ENCODE results near the gene RPL19. TPM values are rescaled to one million over a fixed set of nuclear protein-coding genes. Genes with fewer than 3 reads are reported as not detected.

RPL19 gene
- 1,422 to 1,472 TPM (median 1,468 TPM) in 3 replicates for total RNA-seq

- peak; percentile 53 to 81 for DNase-seq (ENCODE audit: low spot score in 2 of 2, unreplicated experiment in 2 of 2)
- Mint-ChIP-seq H3K27me3 (ENCODE audit: low read depth) (no peaks in the 10 kb centered on the region), H3K9me3 (no peaks in the 10 kb centered on the region), H3K27ac (peak within 1 kb of the TSS; percentile 100), H3K4me1 (peaks cover 38% of the 10 kb centered on the region), H3K36me3 (peaks cover 24% of the 10 kb centered on the region), H3K4me3 (peak within 1 kb of the TSS; percentile 95)
- TF ChIP-seq CTCF (IDR thresholded peaks at IDR 0.05; ENCODE audit: unreplicated experiment), result no peak
These were observed at the start of gene RPL19 for GRCh38 chr17:39200070-39200879. TSS of gene RPL19 (plus strand) at chr17:39200283. CDS start at chr17:39200345, 62 bp downstream.

- Mint-ChIP-seq H3K27ac (no peak overlapping the region), H3K36me3 (no peaks in the 10 kb centered on the region), H3K4me3 (peak overlapping the region; percentile 75)
These were observed 49.3 kb upstream of the RPL19 start for GRCh38 chr17:39150795-39151149.

GRCh38 chr17:39151150-39151942, 48.7 kb upstream of the RPL19 start, which contains the start of gene PLXDC1:
TSS of gene PLXDC1 (minus strand) at chr17:39151637. CDS start at chr17:39151437, 200 bp downstream.
- Mint-ChIP-seq H3K27ac (peak within 1 kb of the TSS; percentile 96), H3K27me3 (ENCODE audit: low read depth) (peaks cover 32% of the 10 kb centered on the region)
- no peak for TF ChIP-seq CTCF (IDR thresholded peaks at IDR 0.05; ENCODE audit: unreplicated experiment)

More at GRCh38 chr17:39150795-39151149, 49.3 kb upstream of the RPL19 start:
- Mint-ChIP-seq H3K4me1 (peaks cover 14% of the 10 kb centered on the region), H3K27me3 (ENCODE audit: low read depth) (peaks cover 32% of the 10 kb centered on the region), H3K9me3 (no peaks in the 10 kb centered on the region)
- no peak for DNase-seq (ENCODE audit: low spot score in 2 of 2, unreplicated experiment in 2 of 2)
- no peak for TF ChIP-seq CTCF (IDR thresholded peaks at IDR 0.05; ENCODE audit: unreplicated experiment)

GRCh38 chr17:39151943-39152818, 47.9 kb upstream of the RPL19 start:
- Mint-ChIP-seq H3K4me3 (peak overlapping the region; percentile 100), H3K4me1 (peaks cover 21% of the 10 kb centered on the region), H3K9me3 (no peaks in the 10 kb centered on the region), H3K27me3 (ENCODE audit: low read depth) (peaks cover 32% of the 10 kb centered on the region), H3K27ac (peak overlapping the region; percentile 96), H3K36me3 (no peaks in the 10 kb centered on the region)
- TF ChIP-seq CTCF (IDR thresholded peaks at IDR 0.05; ENCODE audit: unreplicated experiment), result no peak
- DNase-seq (ENCODE audit: low spot score in 2 of 2, unreplicated experiment in 2 of 2), result peak in 1 of 2 experiments; percentile 54

More at GRCh38 chr17:39151150-39151942, 48.7 kb upstream of the RPL19 start, which contains the start of gene PLXDC1:
- Mint-ChIP-seq H3K4me3 (peak within 1 kb of the TSS; percentile 100), H3K4me1 (peaks cover 15% of the 10 kb centered on the region), H3K9me3 (no peaks in the 10 kb centered on the region), H3K36me3 (no peaks in the 10 kb centered on the region)
- DNase-seq (ENCODE audit: low spot score in 2 of 2, unreplicated experiment in 2 of 2), result peak in 1 of 2 experiments; percentile 54

GRCh38 chr17:39153599-39154051, 46.5 kb upstream of the RPL19 start:
- Mint-ChIP-seq H3K4me3 (peak overlapping the region; percentile 100), H3K27me3 (ENCODE audit: low read depth) (peaks cover 27% of the 10 kb centered on the region), H3K36me3 (no peaks in the 10 kb centered on the region), H3K27ac (peak overlapping the region; percentile 96), H3K4me1 (peaks cover 21% of the 10 kb centered on the region), H3K9me3 (no peaks in the 10 kb centered on the region)
- DNase-seq (ENCODE audit: low spot score in 2 of 2, unreplicated experiment in 2 of 2), result peak; percentile 88 to 100
- no peak for TF ChIP-seq CTCF (IDR thresholded peaks at IDR 0.05; ENCODE audit: unreplicated experiment)

All from mesothelial cell of epicardium (in vitro differentiated cells).